GM13977 (cell line): Measurements from ENCODE around the gene PRSS8.

ENCODE experiments used
- DNase-seq: peaks from one replicate; pipeline ENCODE4 v3.0.0; 2012; ENCODE audit warnings: low spot score
- in situ Hi-C: fragments of 300-500 bp; cut with MboI; formaldehyde crosslinking; loops from one replicate; pipeline ENCODE4 v1.12.0; 2022; ENCODE audit warnings: low sequenced_read_pairs, low pct_unique_long_range_greater_than_20kb, mixed read lengths, inconsistent platforms; ENCODE audit not compliant: unreplicated experiment
- TF ChIP-seq, protein P1 (sequence below): IDR thresholded peaks from 2 replicates; pipeline ENCODE4 v1.5.1; 2012; ENCODE audit warnings: mild to moderate bottlenecking, control low read depth; ENCODE audit not compliant: insufficient read depth; ENCODE audit errors: extremely low read depth, missing control alignments

PRSS8 gene

DNA sequence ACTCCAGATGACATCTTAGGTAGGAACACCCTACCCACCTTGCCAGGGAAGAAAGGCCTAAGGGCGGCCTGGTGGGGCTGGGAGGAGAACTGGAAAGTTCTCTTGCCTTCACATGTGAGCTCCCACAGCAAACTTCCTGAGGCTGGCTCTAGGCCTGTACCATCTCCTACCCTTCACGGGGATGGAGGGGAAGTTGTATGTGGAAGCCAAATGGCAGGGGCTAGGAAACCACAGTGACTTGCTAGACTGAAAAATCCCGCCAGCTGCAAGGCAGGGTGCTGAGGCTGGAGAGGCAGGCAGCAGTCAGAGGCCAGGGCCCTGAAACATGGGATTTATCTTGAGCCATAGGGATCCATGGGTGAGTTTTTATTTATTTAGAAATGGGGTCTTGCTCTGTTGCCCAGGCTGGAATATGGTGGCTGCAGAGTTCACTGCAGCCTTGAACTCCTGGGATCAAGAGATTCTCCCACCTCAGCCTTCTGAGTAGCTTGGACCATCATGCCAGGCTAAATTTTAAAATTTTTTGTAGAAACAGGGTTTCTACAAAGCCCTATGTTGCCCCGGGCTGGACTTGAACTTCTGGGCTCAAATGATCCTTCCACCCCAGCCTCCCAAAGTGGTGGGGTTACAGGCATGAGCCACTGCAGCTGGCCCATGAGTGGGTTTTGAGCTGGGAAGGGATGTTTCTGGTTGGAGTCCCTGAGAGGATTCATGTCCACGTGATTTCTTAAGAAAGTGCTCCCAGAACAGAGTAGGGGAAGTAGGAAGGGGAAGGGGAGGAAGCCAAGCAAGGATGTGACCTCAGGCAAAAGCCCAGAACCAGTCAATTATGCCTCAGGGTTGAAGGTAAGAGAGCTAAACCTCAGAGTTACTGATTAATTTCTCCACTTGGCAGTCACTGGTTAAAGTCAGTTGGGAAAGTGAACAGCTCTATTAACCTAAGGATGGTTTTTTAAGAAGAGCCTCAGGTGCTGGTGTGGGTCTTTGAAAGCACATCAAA is 22.1 kb downstream of the PRSS8 start:
- in situ Hi-C loops, result no loop called here
- DNase-seq, result no peak
- TF ChIP-seq, protein P1, sequence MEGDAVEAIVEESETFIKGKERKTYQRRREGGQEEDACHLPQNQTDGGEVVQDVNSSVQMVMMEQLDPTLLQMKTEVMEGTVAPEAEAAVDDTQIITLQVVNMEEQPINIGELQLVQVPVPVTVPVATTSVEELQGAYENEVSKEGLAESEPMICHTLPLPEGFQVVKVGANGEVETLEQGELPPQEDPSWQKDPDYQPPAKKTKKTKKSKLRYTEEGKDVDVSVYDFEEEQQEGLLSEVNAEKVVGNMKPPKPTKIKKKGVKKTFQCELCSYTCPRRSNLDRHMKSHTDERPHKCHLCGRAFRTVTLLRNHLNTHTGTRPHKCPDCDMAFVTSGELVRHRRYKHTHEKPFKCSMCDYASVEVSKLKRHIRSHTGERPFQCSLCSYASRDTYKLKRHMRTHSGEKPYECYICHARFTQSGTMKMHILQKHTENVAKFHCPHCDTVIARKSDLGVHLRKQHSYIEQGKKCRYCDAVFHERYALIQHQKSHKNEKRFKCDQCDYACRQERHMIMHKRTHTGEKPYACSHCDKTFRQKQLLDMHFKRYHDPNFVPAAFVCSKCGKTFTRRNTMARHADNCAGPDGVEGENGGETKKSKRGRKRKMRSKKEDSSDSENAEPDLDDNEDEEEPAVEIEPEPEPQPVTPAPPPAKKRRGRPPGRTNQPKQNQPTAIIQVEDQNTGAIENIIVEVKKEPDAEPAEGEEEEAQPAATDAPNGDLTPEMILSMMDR, result no peak

DNA sequence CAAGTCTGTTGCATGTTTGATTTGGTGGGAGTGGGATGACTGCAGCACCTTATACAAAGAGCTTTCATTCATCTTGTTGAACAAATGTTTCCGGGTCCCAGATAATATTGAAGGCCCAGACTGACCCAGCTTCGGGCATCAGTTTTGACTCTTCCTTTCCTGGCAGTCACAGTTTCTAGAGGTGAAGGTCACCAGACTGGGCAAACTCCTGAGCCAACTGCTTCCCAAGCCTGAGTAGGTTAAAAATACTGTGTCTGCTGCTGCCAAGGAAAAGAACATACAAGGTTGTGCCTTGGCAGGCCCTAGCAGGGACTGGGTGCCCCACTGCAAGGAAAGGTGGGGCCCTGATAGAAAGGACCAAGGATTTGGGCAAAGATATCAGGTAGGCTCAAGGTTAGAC is 22.8 kb downstream of the PRSS8 start:
- TF ChIP-seq, protein P1, result no peak
- no peak for DNase-seq
- in situ Hi-C loops, result no loop called here

DNA sequence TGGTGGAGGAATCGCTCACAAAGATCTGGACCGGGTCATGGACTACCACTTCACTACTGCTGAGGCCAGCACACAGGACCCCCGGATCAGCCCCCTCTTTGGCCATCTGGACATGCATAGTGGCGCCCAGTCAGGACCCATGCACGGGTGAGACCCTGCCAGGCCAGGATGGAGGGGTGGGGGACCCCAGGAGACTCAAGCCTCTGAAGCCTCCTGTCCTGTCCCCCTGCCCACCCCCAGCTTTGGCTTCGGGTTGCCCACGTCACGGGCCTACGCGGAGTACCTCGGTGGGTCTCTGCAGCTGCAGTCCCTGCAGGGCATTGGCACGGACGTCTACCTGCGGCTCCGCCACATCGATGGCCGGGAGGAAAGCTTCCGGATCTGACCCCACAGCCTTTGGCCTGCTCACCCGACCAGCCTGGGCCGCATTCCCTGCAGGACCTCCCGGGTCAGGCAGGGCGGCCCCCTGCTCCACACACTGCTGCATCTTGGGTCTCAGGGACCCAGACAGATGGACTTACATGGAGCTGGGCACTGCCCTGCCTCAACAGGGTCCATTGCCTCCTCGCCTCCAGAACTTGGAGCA is 23.6 kb downstream of the PRSS8 start:
- TF ChIP-seq, protein P1, result no peak
- no peak for DNase-seq
- in situ Hi-C loops, result no loop called here

DNA sequence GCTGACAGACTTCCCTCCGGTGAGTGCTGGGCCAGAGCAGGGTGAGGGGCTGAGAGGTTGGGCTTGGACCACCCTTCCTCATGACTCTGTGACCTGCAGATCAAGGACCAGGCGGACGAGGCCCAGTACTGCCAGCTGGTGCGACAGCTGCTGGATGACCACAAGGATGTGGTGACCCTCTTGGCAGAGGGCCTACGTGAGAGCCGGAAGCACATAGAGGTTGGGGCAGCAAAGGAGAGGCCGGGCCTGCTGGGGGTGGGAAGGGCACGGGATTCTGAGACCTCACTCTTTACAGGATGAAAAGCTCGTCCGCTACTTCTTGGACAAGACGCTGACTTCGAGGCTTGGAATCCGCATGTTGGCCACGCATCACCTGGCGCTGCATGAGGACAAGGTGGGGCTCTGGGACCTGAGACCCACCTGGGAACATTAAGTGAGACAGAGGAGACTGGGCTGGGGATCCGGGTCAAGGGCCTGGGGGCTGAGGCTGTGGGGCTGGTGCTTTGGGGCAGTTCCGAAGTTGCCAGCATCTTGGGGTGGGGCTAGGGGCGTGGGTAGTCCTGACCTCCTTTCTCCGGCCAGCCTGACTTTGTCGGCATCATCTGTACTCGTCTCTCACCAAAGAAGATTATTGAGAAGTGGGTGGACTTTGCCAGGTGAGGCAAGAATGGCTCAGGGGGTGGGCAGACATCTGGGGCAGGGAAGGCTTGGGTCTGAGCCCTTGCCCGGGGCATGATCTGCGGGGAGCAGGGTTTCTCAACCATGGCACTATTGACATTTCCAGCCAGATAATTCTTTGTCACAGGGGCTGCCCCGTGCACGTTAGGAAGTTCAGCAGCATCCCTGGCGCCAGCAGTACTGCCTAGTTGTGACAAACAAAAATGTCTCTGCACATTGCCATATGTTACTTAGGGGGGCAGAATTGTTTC is 25.2 kb downstream of the PRSS8 start:
- in situ Hi-C loops, result no loop called here
- TF ChIP-seq, protein P1, result no peak

DNA sequence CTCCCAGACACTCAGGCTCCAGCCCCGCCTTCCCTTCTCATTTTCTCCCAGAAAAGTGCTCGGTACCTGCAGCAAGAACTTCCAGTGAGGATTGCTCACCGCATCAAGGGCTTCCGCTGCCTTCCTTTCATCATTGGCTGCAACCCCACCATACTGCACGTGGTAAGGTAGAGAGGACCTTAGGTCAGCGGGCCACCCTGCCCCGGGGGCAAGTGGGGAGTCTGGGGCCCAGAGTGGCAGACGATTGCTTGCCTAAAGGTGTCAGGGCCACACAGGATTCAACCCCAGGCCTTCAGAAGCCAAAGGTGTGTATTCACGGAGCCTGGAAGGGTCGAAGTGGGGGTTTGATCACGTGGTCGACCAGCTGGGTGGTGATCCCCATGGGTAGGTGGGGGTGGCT is 25.9 kb downstream of the PRSS8 start:
- TF ChIP-seq, protein P1, result no peak
- DNase-seq, result no peak
- in situ Hi-C loops, result no loop called here

More for the DNA sequence above, 25.2 kb downstream of the PRSS8 start:
- DNase-seq, result no peak
